Measurements from ENCODE around the gene UBXN1. TPM values are rescaled to one million over a fixed set of nuclear protein-coding genes. Genes with fewer than 3 reads are reported as not detected.

Gene UBXN1
- total and polyA plus RNA-seq, 10 of the 15 experiments (the other 5 are each of a cell fraction or from before 2014, with no cell fraction given): 7.0 to 173 (median 106) TPM

DNA sequence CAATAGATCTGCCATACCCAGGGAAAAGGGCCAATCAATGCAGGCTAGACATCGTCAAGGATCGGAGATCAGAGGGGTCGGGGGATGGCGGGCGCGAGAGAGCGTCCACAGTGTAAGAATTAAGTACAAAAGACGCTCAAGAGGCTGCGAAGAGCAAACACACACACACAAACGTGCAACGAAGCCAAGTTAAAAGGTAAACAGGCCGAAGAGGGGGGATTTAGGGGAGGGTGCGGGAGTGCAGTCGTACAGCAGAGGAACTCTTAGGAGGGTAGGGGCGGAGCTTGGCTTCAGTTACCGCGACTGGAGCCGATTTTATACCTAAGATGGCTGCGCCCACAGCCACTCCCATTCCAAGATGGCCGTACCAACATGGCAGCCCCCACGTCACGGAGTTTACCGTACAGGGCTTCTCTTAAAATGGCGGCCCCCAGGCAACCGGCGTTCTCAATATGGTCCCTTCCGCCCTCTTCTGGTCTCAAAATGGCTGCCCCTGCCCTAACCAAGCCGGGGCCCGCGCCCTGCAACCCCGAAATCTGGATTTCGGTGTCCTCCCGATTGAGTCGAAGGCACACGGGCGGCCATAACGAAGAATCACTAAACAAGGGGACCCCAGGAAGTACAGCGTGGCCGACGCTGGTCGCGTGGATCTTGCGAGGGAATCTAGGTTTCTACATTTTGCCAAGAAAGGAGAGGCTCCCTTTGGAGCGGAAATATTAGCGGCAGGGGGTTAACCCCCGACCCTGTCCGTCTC lies 30.6 kb upstream of the UBXN1 start (continued):
- TF ChIP-seq, protein P1, sequence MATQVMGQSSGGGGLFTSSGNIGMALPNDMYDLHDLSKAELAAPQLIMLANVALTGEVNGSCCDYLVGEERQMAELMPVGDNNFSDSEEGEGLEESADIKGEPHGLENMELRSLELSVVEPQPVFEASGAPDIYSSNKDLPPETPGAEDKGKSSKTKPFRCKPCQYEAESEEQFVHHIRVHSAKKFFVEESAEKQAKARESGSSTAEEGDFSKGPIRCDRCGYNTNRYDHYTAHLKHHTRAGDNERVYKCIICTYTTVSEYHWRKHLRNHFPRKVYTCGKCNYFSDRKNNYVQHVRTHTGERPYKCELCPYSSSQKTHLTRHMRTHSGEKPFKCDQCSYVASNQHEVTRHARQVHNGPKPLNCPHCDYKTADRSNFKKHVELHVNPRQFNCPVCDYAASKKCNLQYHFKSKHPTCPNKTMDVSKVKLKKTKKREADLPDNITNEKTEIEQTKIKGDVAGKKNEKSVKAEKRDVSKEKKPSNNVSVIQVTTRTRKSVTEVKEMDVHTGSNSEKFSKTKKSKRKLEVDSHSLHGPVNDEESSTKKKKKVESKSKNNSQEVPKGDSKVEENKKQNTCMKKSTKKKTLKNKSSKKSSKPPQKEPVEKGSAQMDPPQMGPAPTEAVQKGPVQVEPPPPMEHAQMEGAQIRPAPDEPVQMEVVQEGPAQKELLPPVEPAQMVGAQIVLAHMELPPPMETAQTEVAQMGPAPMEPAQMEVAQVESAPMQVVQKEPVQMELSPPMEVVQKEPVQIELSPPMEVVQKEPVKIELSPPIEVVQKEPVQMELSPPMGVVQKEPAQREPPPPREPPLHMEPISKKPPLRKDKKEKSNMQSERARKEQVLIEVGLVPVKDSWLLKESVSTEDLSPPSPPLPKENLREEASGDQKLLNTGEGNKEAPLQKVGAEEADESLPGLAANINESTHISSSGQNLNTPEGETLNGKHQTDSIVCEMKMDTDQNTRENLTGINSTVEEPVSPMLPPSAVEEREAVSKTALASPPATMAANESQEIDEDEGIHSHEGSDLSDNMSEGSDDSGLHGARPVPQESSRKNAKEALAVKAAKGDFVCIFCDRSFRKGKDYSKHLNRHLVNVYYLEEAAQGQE (IDR thresholded peaks at IDR 0.05; ENCODE audit: low read depth, low read length): no peak
- TF ChIP-seq, protein P2, sequence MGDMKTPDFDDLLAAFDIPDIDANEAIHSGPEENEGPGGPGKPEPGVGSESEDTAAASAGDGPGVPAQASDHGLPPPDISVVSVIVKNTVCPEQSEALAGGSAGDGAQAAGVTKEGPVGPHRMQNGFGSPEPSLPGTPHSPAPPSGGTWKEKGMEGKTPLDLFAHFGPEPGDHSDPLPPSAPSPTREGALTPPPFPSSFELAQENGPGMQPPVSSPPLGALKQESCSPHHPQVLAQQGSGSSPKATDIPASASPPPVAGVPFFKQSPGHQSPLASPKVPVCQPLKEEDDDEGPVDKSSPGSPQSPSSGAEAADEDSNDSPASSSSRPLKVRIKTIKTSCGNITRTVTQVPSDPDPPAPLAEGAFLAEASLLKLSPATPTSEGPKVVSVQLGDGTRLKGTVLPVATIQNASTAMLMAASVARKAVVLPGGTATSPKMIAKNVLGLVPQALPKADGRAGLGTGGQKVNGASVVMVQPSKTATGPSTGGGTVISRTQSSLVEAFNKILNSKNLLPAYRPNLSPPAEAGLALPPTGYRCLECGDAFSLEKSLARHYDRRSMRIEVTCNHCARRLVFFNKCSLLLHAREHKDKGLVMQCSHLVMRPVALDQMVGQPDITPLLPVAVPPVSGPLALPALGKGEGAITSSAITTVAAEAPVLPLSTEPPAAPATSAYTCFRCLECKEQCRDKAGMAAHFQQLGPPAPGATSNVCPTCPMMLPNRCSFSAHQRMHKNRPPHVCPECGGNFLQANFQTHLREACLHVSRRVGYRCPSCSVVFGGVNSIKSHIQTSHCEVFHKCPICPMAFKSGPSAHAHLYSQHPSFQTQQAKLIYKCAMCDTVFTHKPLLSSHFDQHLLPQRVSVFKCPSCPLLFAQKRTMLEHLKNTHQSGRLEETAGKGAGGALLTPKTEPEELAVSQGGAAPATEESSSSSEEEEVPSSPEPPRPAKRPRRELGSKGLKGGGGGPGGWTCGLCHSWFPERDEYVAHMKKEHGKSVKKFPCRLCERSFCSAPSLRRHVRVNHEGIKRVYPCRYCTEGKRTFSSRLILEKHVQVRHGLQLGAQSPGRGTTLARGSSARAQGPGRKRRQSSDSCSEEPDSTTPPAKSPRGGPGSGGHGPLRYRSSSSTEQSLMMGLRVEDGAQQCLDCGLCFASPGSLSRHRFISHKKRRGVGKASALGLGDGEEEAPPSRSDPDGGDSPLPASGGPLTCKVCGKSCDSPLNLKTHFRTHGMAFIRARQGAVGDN (IDR thresholded peaks at IDR 0.05): no peak
- no peak for TF ChIP-seq SMARCA5 (IDR thresholded peaks at IDR 0.05)
- TF ChIP-seq RB1 (IDR thresholded peaks at IDR 0.05; ENCODE audit: borderline replicate concordance): peak; percentile 52; the same call in 1 of the 2 replicates
- no peak for TF ChIP-seq MYC (IDR thresholded peaks at IDR 0.05; ENCODE audit: insufficient read depth, insufficient read length, insufficient replicate concordance, low read length, severe bottlenecking)
- TF ChIP-seq POLR2AphosphoS5 (IDR thresholded peaks at IDR 0.05; ENCODE audit: low read length): peak; percentile 85
- TF ChIP-seq SREBF2 (IDR thresholded peaks at IDR 0.05; ENCODE audit: low read length): no peak
- no peak for TF ChIP-seq ZNF274 (IDR thresholded peaks at IDR 0.05; ENCODE audit: insufficient read depth, insufficient read length)
- peak; percentile 24; the same call in 1 of the 2 replicates for TF ChIP-seq ATF7 (IDR thresholded peaks at IDR 0.05; ENCODE audit: low read depth)
- TF ChIP-seq BHLHE40 (IDR thresholded peaks at IDR 0.05; ENCODE audit: borderline replicate concordance in 1 of 2, low read depth in 2 of 2, low read length in 1 of 2): peak in 1 of 2 experiments; percentile 13; a peak in 1 of 4 replicates
- TF ChIP-seq, protein P3, sequence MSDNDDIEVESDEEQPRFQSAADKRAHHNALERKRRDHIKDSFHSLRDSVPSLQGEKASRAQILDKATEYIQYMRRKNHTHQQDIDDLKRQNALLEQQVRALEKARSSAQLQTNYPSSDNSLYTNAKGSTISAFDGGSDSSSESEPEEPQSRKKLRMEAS (IDR thresholded peaks at IDR 0.05; ENCODE audit: low read depth, low read length): peak; percentile 76
- no peak for TF ChIP-seq ZNF384 (IDR thresholded peaks at IDR 0.05; ENCODE audit: borderline replicate concordance, low read depth, low read length)
- no peak for TF ChIP-seq CBX3 (IDR thresholded peaks at IDR 0.05; ENCODE audit: borderline replicate concordance, low read depth)
- TF ChIP-seq TCF7 (IDR thresholded peaks at IDR 0.05; ENCODE audit: borderline replicate concordance): no peak; the same call in 1 of the 2 replicates
- 0 out of 2 replicates have a peak, but pooled peaks have one; percentile 28 for TF ChIP-seq BACH1 (IDR thresholded peaks at IDR 0.05; ENCODE audit: borderline replicate concordance)
- TF ChIP-seq, protein P4, sequence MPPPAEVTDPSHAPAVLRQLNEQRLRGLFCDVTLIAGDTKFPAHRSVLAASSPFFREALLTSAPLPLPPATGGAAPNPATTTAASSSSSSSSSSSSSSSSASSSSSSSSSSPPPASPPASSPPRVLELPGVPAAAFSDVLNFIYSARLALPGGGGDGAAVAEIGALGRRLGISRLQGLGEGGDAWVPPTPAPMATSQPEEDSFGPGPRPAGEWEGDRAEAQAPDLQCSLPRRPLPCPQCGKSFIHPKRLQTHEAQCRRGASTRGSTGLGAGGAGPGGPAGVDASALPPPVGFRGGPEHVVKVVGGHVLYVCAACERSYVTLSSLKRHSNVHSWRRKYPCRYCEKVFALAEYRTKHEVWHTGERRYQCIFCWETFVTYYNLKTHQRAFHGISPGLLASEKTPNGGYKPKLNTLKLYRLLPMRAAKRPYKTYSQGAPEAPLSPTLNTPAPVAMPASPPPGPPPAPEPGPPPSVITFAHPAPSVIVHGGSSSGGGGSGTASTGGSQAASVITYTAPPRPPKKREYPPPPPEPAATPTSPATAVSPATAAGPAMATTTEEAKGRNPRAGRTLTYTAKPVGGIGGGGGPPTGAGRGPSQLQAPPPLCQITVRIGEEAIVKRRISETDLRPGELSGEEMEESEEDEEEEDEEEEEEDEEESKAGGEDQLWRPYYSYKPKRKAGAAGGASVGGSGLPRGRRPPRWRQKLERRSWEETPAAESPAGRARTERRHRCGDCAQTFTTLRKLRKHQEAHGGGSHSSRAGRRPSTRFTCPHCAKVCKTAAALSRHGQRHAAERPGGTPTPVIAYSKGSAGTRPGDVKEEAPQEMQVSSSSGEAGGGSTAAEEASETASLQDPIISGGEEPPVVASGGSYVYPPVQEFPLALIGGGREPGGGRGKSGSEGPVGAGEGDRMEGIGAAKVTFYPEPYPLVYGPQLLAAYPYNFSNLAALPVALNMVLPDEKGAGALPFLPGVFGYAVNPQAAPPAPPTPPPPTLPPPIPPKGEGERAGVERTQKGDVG (CRISPR knock-in tag; IDR thresholded peaks at IDR 0.05): no peak
- TF ChIP-seq HDAC6 (IDR thresholded peaks at IDR 0.05; ENCODE audit: unreplicated experiment): no peak
